ENCODE results near the gene ARHGEF11. TPM values are rescaled to one million over a fixed set of nuclear protein-coding genes. Genes with fewer than 3 reads are reported as not detected.

The ARHGEF11 gene
- total and polyA plus RNA-seq, 2 donors, result 4.5 to 5.5 TPM

- no peak for DNase-seq (ENCODE audit: low read depth in 6 of 9, low spot score in 9 of 9)
- 95% methylated on average over 2 of the region's 2 CpGs for WGBS
- Histone ChIP-seq H3K4me1 (ENCODE audit: control insufficient read depth in 2 of 2, insufficient read depth in 2 of 2, low read length in 2 of 2) (no peaks in the 10 kb centered on the region), H3K27me3 (ENCODE audit: control insufficient read depth in 2 of 2, insufficient read depth in 1 of 2, low read length in 1 of 2) (peaks cover 0 to 2% of the 10 kb centered on the region in 2 donors), H3K27ac (ENCODE audit: low read depth in 1 of 2, low read length in 1 of 2) (no peak overlapping the region), H3K4me3 (ENCODE audit: low read length in 2 of 2) (no peak overlapping the region), H3K36me3 (ENCODE audit: control insufficient read depth in 2 of 2, insufficient read depth in 2 of 2, low read length in 1 of 2) (no peaks in the 10 kb centered on the region), H3K9me3 (ENCODE audit: control insufficient read depth in 2 of 2, insufficient read depth in 1 of 2, low read length in 1 of 2) (no peaks in the 10 kb centered on the region)
Measured at GRCh38 chr1:156975084-156975483, 70.5 kb downstream of the ARHGEF11 start.

GRCh38 chr1:156973417-156973816 lies 72.1 kb downstream of the ARHGEF11 start:
- H3K9me3 ChIP-seq (ENCODE audit: control insufficient read depth in 2 of 2, insufficient read depth in 1 of 2, low read length in 1 of 2), result no peaks in the 10 kb centered on the region
- no peaks in the 10 kb centered on the region for H3K4me1 ChIP-seq (ENCODE audit: control insufficient read depth in 2 of 2, insufficient read depth in 2 of 2, low read length in 2 of 2)
- no peaks in the 10 kb centered on the region for H3K36me3 ChIP-seq (ENCODE audit: control insufficient read depth in 2 of 2, insufficient read depth in 2 of 2, low read length in 1 of 2)
- H3K27me3 ChIP-seq (ENCODE audit: control insufficient read depth in 2 of 2, insufficient read depth in 1 of 2, low read length in 1 of 2), result peaks cover 0 to 2% of the 10 kb centered on the region in 2 donors
- 97% methylated on average over 2 of the region's 2 CpGs for WGBS
- H3K4me3 ChIP-seq (ENCODE audit: low read length in 2 of 2), result no peak overlapping the region
- DNase-seq (ENCODE audit: low read depth in 6 of 9, low spot score in 9 of 9), result no peak
- no peak overlapping the region for H3K27ac ChIP-seq (ENCODE audit: low read depth in 1 of 2, low read length in 1 of 2)

- H3K36me3 ChIP-seq (ENCODE audit: control insufficient read depth in 2 of 2, insufficient read depth in 2 of 2, low read length in 1 of 2), result no peaks in the 10 kb centered on the region
- H3K4me1 ChIP-seq (ENCODE audit: control insufficient read depth in 2 of 2, insufficient read depth in 2 of 2, low read length in 2 of 2), result no peaks in the 10 kb centered on the region
- H3K27ac ChIP-seq (ENCODE audit: low read depth in 1 of 2, low read length in 1 of 2), result no peak overlapping the region
- H3K27me3 ChIP-seq (ENCODE audit: control insufficient read depth in 2 of 2, insufficient read depth in 1 of 2, low read length in 1 of 2), result peaks cover 0 to 2% of the 10 kb centered on the region in 2 donors
- H3K4me3 ChIP-seq (ENCODE audit: low read length in 2 of 2), result no peak overlapping the region
- no peak for DNase-seq (ENCODE audit: low read depth in 6 of 9, low spot score in 9 of 9)
- WGBS, result 89% methylated on average over 3 of the region's 3 CpGs
- no peaks in the 10 kb centered on the region for H3K9me3 ChIP-seq (ENCODE audit: control insufficient read depth in 2 of 2, insufficient read depth in 1 of 2, low read length in 1 of 2)
Measured at GRCh38 chr1:156970017-156970416, 75.5 kb downstream of the ARHGEF11 start.

GRCh38 chr1:156969496-156969895 lies 76.0 kb downstream of the ARHGEF11 start:
- Histone ChIP-seq H3K9me3 (ENCODE audit: control insufficient read depth in 2 of 2, insufficient read depth in 1 of 2, low read length in 1 of 2) (no peaks in the 10 kb centered on the region), H3K36me3 (ENCODE audit: control insufficient read depth in 2 of 2, insufficient read depth in 2 of 2, low read length in 1 of 2) (no peaks in the 10 kb centered on the region), H3K27ac (ENCODE audit: low read depth in 1 of 2, low read length in 1 of 2) (no peak overlapping the region), H3K4me1 (ENCODE audit: control insufficient read depth in 2 of 2, insufficient read depth in 2 of 2, low read length in 2 of 2) (no peaks in the 10 kb centered on the region), H3K4me3 (ENCODE audit: low read length in 2 of 2) (no peak overlapping the region), H3K27me3 (ENCODE audit: control insufficient read depth in 2 of 2, insufficient read depth in 1 of 2, low read length in 1 of 2) (peaks cover 0 to 2% of the 10 kb centered on the region in 2 donors)
- DNase-seq (ENCODE audit: low read depth in 6 of 9, low spot score in 9 of 9), result no peak
- 97% methylated on average over 3 of the region's 3 CpGs for WGBS

GRCh38 chr1:156964441-156964840 lies 81.1 kb downstream of the ARHGEF11 start:
- no peak overlapping the region for H3K27ac ChIP-seq (ENCODE audit: low read depth in 1 of 2, low read length in 1 of 2)
- H3K4me1 ChIP-seq (ENCODE audit: control insufficient read depth in 2 of 2, insufficient read depth in 2 of 2, low read length in 2 of 2), result peaks cover 5 to 16% of the 10 kb centered on the region in 2 donors
- H3K36me3 ChIP-seq (ENCODE audit: control insufficient read depth in 2 of 2, insufficient read depth in 2 of 2, low read length in 1 of 2), result no peaks in the 10 kb centered on the region
- peaks cover 0 to 4% of the 10 kb centered on the region in 2 donors for H3K9me3 ChIP-seq (ENCODE audit: control insufficient read depth in 2 of 2, insufficient read depth in 1 of 2, low read length in 1 of 2)
- no peak overlapping the region for H3K4me3 ChIP-seq (ENCODE audit: low read length in 2 of 2)
- H3K27me3 ChIP-seq (ENCODE audit: control insufficient read depth in 2 of 2, insufficient read depth in 1 of 2, low read length in 1 of 2), result no peaks in the 10 kb centered on the region
- no peak for DNase-seq (ENCODE audit: low read depth in 6 of 9, low spot score in 9 of 9)
- 99% methylated on average over 2 of the region's 2 CpGs for WGBS

- H3K4me3 ChIP-seq (ENCODE audit: low read length in 2 of 2), result no peak overlapping the region
- peak; percentile 7 to 73 (median 30) for DNase-seq (ENCODE audit: low read depth in 6 of 9, low spot score in 9 of 9)
- H3K36me3 ChIP-seq (ENCODE audit: control insufficient read depth in 2 of 2, insufficient read depth in 2 of 2, low read length in 1 of 2), result no peaks in the 10 kb centered on the region
- 11% methylated on average over 3 of the region's 3 CpGs for WGBS
- H3K27me3 ChIP-seq (ENCODE audit: control insufficient read depth in 2 of 2, insufficient read depth in 1 of 2, low read length in 1 of 2), result no peaks in the 10 kb centered on the region
- peak overlapping the region; percentile 25 to 52 for H3K27ac ChIP-seq (ENCODE audit: low read depth in 1 of 2, low read length in 1 of 2)
- peaks cover 5 to 16% of the 10 kb centered on the region in 2 donors for H3K4me1 ChIP-seq (ENCODE audit: control insufficient read depth in 2 of 2, insufficient read depth in 2 of 2, low read length in 2 of 2)
- peaks cover 0 to 4% of the 10 kb centered on the region in 2 donors for H3K9me3 ChIP-seq (ENCODE audit: control insufficient read depth in 2 of 2, insufficient read depth in 1 of 2, low read length in 1 of 2)
Measured at GRCh38 chr1:156963621-156964020, 81.9 kb downstream of the ARHGEF11 start.

GRCh38 chr1:156961709-156962108 lies 83.8 kb downstream of the ARHGEF11 start:
- no peaks in the 10 kb centered on the region for H3K36me3 ChIP-seq (ENCODE audit: control insufficient read depth in 2 of 2, insufficient read depth in 2 of 2, low read length in 1 of 2)
- peaks cover 0 to 4% of the 10 kb centered on the region in 2 donors for H3K9me3 ChIP-seq (ENCODE audit: control insufficient read depth in 2 of 2, insufficient read depth in 1 of 2, low read length in 1 of 2)
- H3K4me3 ChIP-seq (ENCODE audit: low read length in 2 of 2), result no peak overlapping the region
- no peaks in the 10 kb centered on the region for H3K27me3 ChIP-seq (ENCODE audit: control insufficient read depth in 2 of 2, insufficient read depth in 1 of 2, low read length in 1 of 2)
- no peak overlapping the region for H3K27ac ChIP-seq (ENCODE audit: low read depth in 1 of 2, low read length in 1 of 2)
- H3K4me1 ChIP-seq (ENCODE audit: control insufficient read depth in 2 of 2, insufficient read depth in 2 of 2, low read length in 2 of 2), result peaks cover 5 to 16% of the 10 kb centered on the region in 2 donors
- peak in 4 of 9 donors; percentile 7 to 48 (median 20) for DNase-seq (ENCODE audit: low read depth in 6 of 9, low spot score in 9 of 9)
- 46% methylated on average over 4 of the region's 4 CpGs for WGBS

GRCh38 chr1:156959925-156960324 lies 85.6 kb downstream of the ARHGEF11 start:
- 92% methylated on average over 6 of the region's 6 CpGs for WGBS
- H3K4me1 ChIP-seq (ENCODE audit: control insufficient read depth in 2 of 2, insufficient read depth in 2 of 2, low read length in 2 of 2), result peaks cover 5 to 16% of the 10 kb centered on the region in 2 donors
- peaks cover 0 to 4% of the 10 kb centered on the region in 2 donors for H3K9me3 ChIP-seq (ENCODE audit: control insufficient read depth in 2 of 2, insufficient read depth in 1 of 2, low read length in 1 of 2)
- H3K27ac ChIP-seq (ENCODE audit: low read depth in 1 of 2, low read length in 1 of 2), result no peak overlapping the region
- H3K27me3 ChIP-seq (ENCODE audit: control insufficient read depth in 2 of 2, insufficient read depth in 1 of 2, low read length in 1 of 2), result no peaks in the 10 kb centered on the region
- H3K36me3 ChIP-seq (ENCODE audit: control insufficient read depth in 2 of 2, insufficient read depth in 2 of 2, low read length in 1 of 2), result no peaks in the 10 kb centered on the region
- no peak overlapping the region for H3K4me3 ChIP-seq (ENCODE audit: low read length in 2 of 2)
- DNase-seq (ENCODE audit: low read depth in 6 of 9, low spot score in 9 of 9), result no peak

GRCh38 chr1:156959414-156959813 lies 86.1 kb downstream of the ARHGEF11 start:
- Histone ChIP-seq H3K27ac (ENCODE audit: low read depth in 1 of 2, low read length in 1 of 2) (no peak overlapping the region), H3K27me3 (ENCODE audit: control insufficient read depth in 2 of 2, insufficient read depth in 1 of 2, low read length in 1 of 2) (no peaks in the 10 kb centered on the region), H3K36me3 (ENCODE audit: control insufficient read depth in 2 of 2, insufficient read depth in 2 of 2, low read length in 1 of 2) (no peaks in the 10 kb centered on the region), H3K4me1 (ENCODE audit: control insufficient read depth in 2 of 2, insufficient read depth in 2 of 2, low read length in 2 of 2) (peaks cover 5 to 16% of the 10 kb centered on the region in 2 donors), H3K4me3 (ENCODE audit: low read length in 2 of 2) (no peak overlapping the region), H3K9me3 (ENCODE audit: control insufficient read depth in 2 of 2, insufficient read depth in 1 of 2, low read length in 1 of 2) (peaks cover 0 to 4% of the 10 kb centered on the region in 2 donors)
- whole genome bisulfite sequencing, result 86% methylated on average over 2 of the region's 2 CpGs
- DNase-seq (ENCODE audit: low read depth in 6 of 9, low spot score in 9 of 9), result peak in 1 of 9 donors; percentile 7
